Measurements from ENCODE around the gene ENC1.

DNA sequence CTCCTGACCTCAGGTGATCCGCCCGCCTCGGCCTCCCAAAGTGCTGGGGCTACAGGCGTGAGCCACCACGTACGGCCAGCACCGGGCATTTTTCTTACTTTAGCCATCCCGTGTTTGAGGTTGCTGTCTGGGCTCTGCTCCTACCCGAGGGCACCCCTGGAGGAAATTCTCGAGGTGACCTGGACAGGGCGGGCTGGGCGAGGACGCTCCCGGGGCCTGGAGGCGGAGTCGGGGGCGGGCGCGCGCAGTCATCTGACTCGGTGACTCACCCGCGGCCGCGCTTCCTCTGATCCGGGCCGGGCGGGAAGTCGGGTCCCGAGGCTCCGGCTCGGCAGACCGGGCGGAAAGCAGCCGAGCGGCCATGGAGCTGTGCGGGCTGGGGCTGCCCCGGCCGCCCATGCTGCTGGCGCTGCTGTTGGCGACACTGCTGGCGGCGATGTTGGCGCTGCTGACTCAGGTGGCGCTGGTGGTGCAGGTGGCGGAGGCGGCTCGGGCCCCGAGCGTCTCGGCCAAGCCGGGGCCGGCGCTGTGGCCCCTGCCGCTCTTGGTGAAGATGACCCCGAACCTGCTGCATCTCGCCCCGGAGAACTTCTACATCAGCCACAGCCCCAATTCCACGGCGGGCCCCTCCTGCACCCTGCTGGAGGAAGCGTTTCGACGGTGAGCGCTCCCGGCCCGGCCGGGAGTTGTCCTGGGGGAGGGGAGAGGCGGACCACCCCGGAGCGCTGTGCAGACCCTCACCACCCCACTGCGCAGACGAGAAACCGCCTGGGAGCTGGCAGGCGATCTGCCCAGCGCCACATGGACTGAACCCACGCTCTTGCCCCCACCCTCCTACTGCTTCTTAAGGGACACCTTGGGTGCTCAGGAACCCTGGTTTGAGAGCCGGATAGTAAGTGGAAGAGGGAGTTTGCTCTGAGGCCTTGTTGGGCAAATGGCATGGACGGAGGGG is 44.6 kb upstream of the ENC1 start, which contains the start of gene HEXB:
- TF ChIP-seq POLR2AphosphoS5 (IDR thresholded peaks at IDR 0.05; ENCODE audit: low read depth), result no peak
- TF ChIP-seq, protein P1, sequence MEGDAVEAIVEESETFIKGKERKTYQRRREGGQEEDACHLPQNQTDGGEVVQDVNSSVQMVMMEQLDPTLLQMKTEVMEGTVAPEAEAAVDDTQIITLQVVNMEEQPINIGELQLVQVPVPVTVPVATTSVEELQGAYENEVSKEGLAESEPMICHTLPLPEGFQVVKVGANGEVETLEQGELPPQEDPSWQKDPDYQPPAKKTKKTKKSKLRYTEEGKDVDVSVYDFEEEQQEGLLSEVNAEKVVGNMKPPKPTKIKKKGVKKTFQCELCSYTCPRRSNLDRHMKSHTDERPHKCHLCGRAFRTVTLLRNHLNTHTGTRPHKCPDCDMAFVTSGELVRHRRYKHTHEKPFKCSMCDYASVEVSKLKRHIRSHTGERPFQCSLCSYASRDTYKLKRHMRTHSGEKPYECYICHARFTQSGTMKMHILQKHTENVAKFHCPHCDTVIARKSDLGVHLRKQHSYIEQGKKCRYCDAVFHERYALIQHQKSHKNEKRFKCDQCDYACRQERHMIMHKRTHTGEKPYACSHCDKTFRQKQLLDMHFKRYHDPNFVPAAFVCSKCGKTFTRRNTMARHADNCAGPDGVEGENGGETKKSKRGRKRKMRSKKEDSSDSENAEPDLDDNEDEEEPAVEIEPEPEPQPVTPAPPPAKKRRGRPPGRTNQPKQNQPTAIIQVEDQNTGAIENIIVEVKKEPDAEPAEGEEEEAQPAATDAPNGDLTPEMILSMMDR (IDR thresholded peaks at IDR 0.05; ENCODE audit: insufficient read depth, low read length), result no peak
